ENCODE results near the gene B3GNT5. TPM values are rescaled to one million over a fixed set of nuclear protein-coding genes. Genes with fewer than 3 reads are reported as not detected.

The B3GNT5 gene
- total RNA-seq, 1 donor from 2014 or later, result 2.9 TPM

Other genes with a start within 250 kb of the B3GNT5 start
- gene MCCC1, start 153.8 kb upstream of the B3GNT5 start, total RNA-seq (ENCODE audit: unreplicated experiment), result 17.9 TPM
- gene LAMP3, start 90.5 kb upstream of the B3GNT5 start, total RNA-seq (ENCODE audit: unreplicated experiment), result 1.4 TPM
- 18.1 TPM for gene MCF2L2, start 175.4 kb downstream of the B3GNT5 start, total RNA-seq (ENCODE audit: unreplicated experiment)